ENCODE measurements around the gene PRDM16. TPM values are rescaled to one million over a fixed set of nuclear protein-coding genes. Genes with fewer than 3 reads are reported as not detected.
"Not testable (repeated sequence)": the region's sequence is repeated elsewhere in the genome, so short reads cannot be mapped to it uniquely, and the experiment has no call there.

Gene PRDM16
- total and polyA plus RNA-seq, 4 donors = 0.05 to 0.67 (median 0.19) TPM

GRCh38 chr1:3284691-3285090 is 215.7 kb downstream of the PRDM16 start (continued):
- no peak for TF ChIP-seq REST (IDR thresholded peaks at IDR 0.05)
- TF ChIP-seq RXRA (IDR thresholded peaks at IDR 0.05) = no peak
- TF ChIP-seq RAD21 (IDR thresholded peaks at IDR 0.05) = no peak
- no peak for TF ChIP-seq YY1 (IDR thresholded peaks at IDR 0.05)
- no peak for TF ChIP-seq NR2F2 (IDR thresholded peaks at IDR 0.05)
- no peak for TF ChIP-seq MAX (IDR thresholded peaks at IDR 0.05)
- TF ChIP-seq FOXA2 (IDR thresholded peaks at IDR 0.05) = no peak

GRCh38 chr1:3285106-3285740 is 216.2 kb downstream of the PRDM16 start:
- no peaks in the 10 kb centered on the region for H3K36me3 ChIP-seq (ENCODE audit: control insufficient read depth in 4 of 4, insufficient read depth in 3 of 4, low read depth in 1 of 4, low read length in 3 of 4)
- no peaks in the 10 kb centered on the region for H3K9me3 ChIP-seq (ENCODE audit: control insufficient read depth in 4 of 4, low read length in 3 of 4)
- no peak for TF ChIP-seq SP1 (IDR thresholded peaks at IDR 0.05)
- no peak for TF ChIP-seq TAF1 (conservative IDR thresholded peaks at IDR 0.05)
- no peak for TF ChIP-seq YY1 (IDR thresholded peaks at IDR 0.05)
- TF ChIP-seq ATF3 (IDR thresholded peaks at IDR 0.05) = no peak
- no peak for TF ChIP-seq CTCF (IDR thresholded peaks at IDR 0.05; ENCODE audit: low read depth, low read length, missing input control)
- H3K4me1 ChIP-seq (ENCODE audit: control insufficient read depth in 4 of 4, insufficient read depth in 4 of 4, low read length in 3 of 4) = peaks cover 0 to 2% (median 0%) of the 10 kb centered on the region in 4 donors
- H3K27ac ChIP-seq (ENCODE audit: low read depth in 1 of 2, low read length in 2 of 2) = no peak overlapping the region
- peaks cover 0 to 3% (median 1%) of the 10 kb centered on the region in 4 donors for H3K27me3 ChIP-seq (ENCODE audit: control insufficient read depth in 4 of 4, insufficient read depth in 4 of 4, low read length in 3 of 4)
- WGBS = 76% methylated on average over 19 of the region's 19 CpGs
- H3K4me3 ChIP-seq (ENCODE audit: low read depth in 1 of 3, low read length in 3 of 3) = no peak overlapping the region
- DNase-seq (ENCODE audit: low spot score) = no peak
- no peak overlapping the region for H3K9ac ChIP-seq (ENCODE audit: low read depth in 1 of 2, low read length in 2 of 2)

- WGBS = 96% methylated on average over 27 of the region's 33 CpGs
- H3K4me1 ChIP-seq (ENCODE audit: control insufficient read depth in 4 of 4, insufficient read depth in 4 of 4, low read length in 3 of 4) = not testable (repeated sequence)
These were observed 218.1 kb downstream of the PRDM16 start for GRCh38 chr1:3287095-3287494.

More at GRCh38 chr1:3287095-3287494, 218.1 kb downstream of the PRDM16 start:
- H3K27me3 ChIP-seq (ENCODE audit: control insufficient read depth in 4 of 4, insufficient read depth in 4 of 4, low read length in 3 of 4); H3K9ac ChIP-seq (ENCODE audit: low read depth in 1 of 2, low read length in 2 of 2); H3K27ac ChIP-seq (ENCODE audit: low read depth in 1 of 2, low read length in 2 of 2); H3K36me3 ChIP-seq (ENCODE audit: control insufficient read depth in 4 of 4, insufficient read depth in 3 of 4, low read depth in 1 of 4, low read length in 3 of 4); H3K9me3 ChIP-seq (ENCODE audit: control insufficient read depth in 4 of 4, low read length in 3 of 4); DNase-seq (ENCODE audit: low spot score); H3K4me3 ChIP-seq (ENCODE audit: low read depth in 1 of 3, low read length in 3 of 3): not testable (repeated sequence)
